HG03097 (cell line): ENCODE data around the gene SRRM5.
"Not testable (repeated sequence)": the region's sequence is repeated elsewhere in the genome, so short reads cannot be mapped to it uniquely, and the experiment has no call there.

ENCODE experiments used
- ATAC-seq: cut with Tn5 transposase; IDR thresholded peaks from one replicate; pipeline ENCODE4 v1.9.1; 2021; ENCODE audit not compliant: unreplicated experiment, low FRiP score

The SRRM5 gene

GRCh38 chr19:43611788-43612187 lies at the start of gene SRRM5:
Gene SRRM5, plus strand, starts transcription at chr19:43612088. Its CDS starts 34 bp downstream, at chr19:43612122.
- no peak for ATAC-seq

- ATAC-seq: no peak
Observed at GRCh38 chr19:43562226-43562697, 49.6 kb upstream of the SRRM5 start.

GRCh38 chr19:43562698-43563241 lies 49.1 kb upstream of the SRRM5 start:
- peak; percentile 74 for ATAC-seq

GRCh38 chr19:43563816-43564457 lies 48.0 kb upstream of the SRRM5 start:
- no peak for ATAC-seq

GRCh38 chr19:43564800-43565199 lies 47.1 kb upstream of the SRRM5 start:
- ATAC-seq: no peak

GRCh38 chr19:43569657-43570056 lies 42.2 kb upstream of the SRRM5 start:
- no peak for ATAC-seq

GRCh38 chr19:43570174-43570791 lies 41.6 kb upstream of the SRRM5 start:
- ATAC-seq: no peak

GRCh38 chr19:43572171-43572588 lies 39.7 kb upstream of the SRRM5 start:
- no peak for ATAC-seq

GRCh38 chr19:43574424-43575155 lies 37.3 kb upstream of the SRRM5 start:
- no peak for ATAC-seq

- ATAC-seq: peak; percentile 94
Observed at GRCh38 chr19:43575156-43575950, 36.5 kb upstream of the SRRM5 start, which contains the start of the genes PINLYP and XRCC1. Gene PINLYP, plus strand, starts transcription at chr19:43575801. Its CDS starts 1,391 bp downstream, at chr19:43577192. Gene XRCC1, minus strand, starts transcription at chr19:43575527. Its CDS starts 69 bp downstream, at chr19:43575458.

- no peak for ATAC-seq
Observed at GRCh38 chr19:43575955-43576878, 35.7 kb upstream of the SRRM5 start.

GRCh38 chr19:43578787-43579186 lies 33.1 kb upstream of the SRRM5 start:
- no peak for ATAC-seq

GRCh38 chr19:43581467-43581866 lies 30.4 kb upstream of the SRRM5 start:
- no peak for ATAC-seq

GRCh38 chr19:43582495-43582894 lies 29.4 kb upstream of the SRRM5 start:
- ATAC-seq: no peak

GRCh38 chr19:43584484-43584883 lies 27.4 kb upstream of the SRRM5 start:
- ATAC-seq: peak; percentile 41

GRCh38 chr19:43586346-43586745 lies 25.5 kb upstream of the SRRM5 start:
- no peak for ATAC-seq

GRCh38 chr19:43587029-43587428 lies 24.9 kb upstream of the SRRM5 start:
- ATAC-seq: not testable (repeated sequence)

GRCh38 chr19:43589277-43589676 lies 22.6 kb upstream of the SRRM5 start:
- ATAC-seq: no peak

- ATAC-seq: no peak
Observed at GRCh38 chr19:43589678-43590077, 22.2 kb upstream of the SRRM5 start.
